ENCODE measurements around the gene COPS8. TPM values are rescaled to one million over a fixed set of nuclear protein-coding genes. Genes with fewer than 3 reads are reported as not detected.
A peak's percentile ranks its signal among the peaks of the same experiment; 100 is the strongest.

COPS8 gene
- total and polyA plus RNA-seq, 5 donors from 2014 or later, result 40.3 to 80.8 (median 61.8) TPM

- Mint-ChIP-seq H3K4me1 (no peaks in the 10 kb centered on the region), H3K36me3 (peaks cover 6% of the 10 kb centered on the region), H3K4me3 (no peak overlapping the region), H3K9me3 (peaks cover 0 to 10% (median 4%) of the 10 kb centered on the region in 7 donors), H3K27me3 (no peaks in the 10 kb centered on the region), H3K27ac (no peak overlapping the region)
- H3K9me3 ChIP-seq (ENCODE audit: control insufficient read depth in 2 of 2, low read length in 2 of 2), result peaks cover 6% of the 10 kb centered on the region in 2 experiments
- no peak for DNase-seq
- H3K36me3 ChIP-seq (ENCODE audit: control insufficient read depth, insufficient read depth, low read length), result no peaks in the 10 kb centered on the region
- no peak overlapping the region for H3K4me3 ChIP-seq (ENCODE audit: low read depth, low read length)
- H3K27ac ChIP-seq (ENCODE audit: insufficient read depth, low read length, poor library complexity, severe bottlenecking), result no peak overlapping the region
- no peaks in the 10 kb centered on the region for H3K4me1 ChIP-seq (ENCODE audit: control insufficient read depth, insufficient read depth, low read length, poor library complexity, severe bottlenecking)
- H3K27me3 ChIP-seq (ENCODE audit: control insufficient read depth, insufficient read depth, low read length), result peaks cover 1% of the 10 kb centered on the region
- no peak for ATAC-seq (ENCODE audit: low read depth in 2 of 2)
Measured at GRCh38 chr2:237141571-237142051, 55.9 kb downstream of the COPS8 start.

- Histone ChIP-seq H3K27ac (ENCODE audit: insufficient read depth, low read length, poor library complexity, severe bottlenecking) (no peak overlapping the region), H3K4me1 (ENCODE audit: control insufficient read depth, insufficient read depth, low read length, poor library complexity, severe bottlenecking) (no peaks in the 10 kb centered on the region), H3K27me3 (ENCODE audit: control insufficient read depth, insufficient read depth, low read length) (peaks cover 1% of the 10 kb centered on the region), H3K9me3 (ENCODE audit: control insufficient read depth in 2 of 2, low read length in 2 of 2) (peaks cover 14 to 21% of the 10 kb centered on the region in 2 experiments), H3K4me3 (ENCODE audit: low read depth, low read length) (no peak overlapping the region), H3K36me3 (ENCODE audit: control insufficient read depth, insufficient read depth, low read length) (no peaks in the 10 kb centered on the region)
- Mint-ChIP-seq H3K4me1 (no peaks in the 10 kb centered on the region), H3K27me3 (peaks cover 5% of the 10 kb centered on the region), H3K27ac (no peak overlapping the region), H3K9me3 (peaks cover 0 to 23% (median 8%) of the 10 kb centered on the region in 7 donors), H3K36me3 (peaks cover 6% of the 10 kb centered on the region), H3K4me3 (no peak overlapping the region)
- no peak for ATAC-seq (ENCODE audit: low read depth in 2 of 2)
- DNase-seq, result no peak
Measured at GRCh38 chr2:237143118-237143517, 57.4 kb downstream of the COPS8 start.

GRCh38 chr2:237143676-237144440 is 58.2 kb downstream of the COPS8 start:
- Mint-ChIP-seq H3K27me3 (peaks cover 5% of the 10 kb centered on the region), H3K4me3 (no peak overlapping the region), H3K36me3 (peaks cover 6% of the 10 kb centered on the region), H3K4me1 (no peaks in the 10 kb centered on the region), H3K9me3 (peaks cover 0 to 27% (median 8%) of the 10 kb centered on the region in 7 donors), H3K27ac (peak overlapping the region in 1 of 3 donors; percentile 33)
- Histone ChIP-seq H3K4me1 (ENCODE audit: control insufficient read depth, insufficient read depth, low read length, poor library complexity, severe bottlenecking) (no peaks in the 10 kb centered on the region), H3K9me3 (ENCODE audit: control insufficient read depth in 2 of 2, low read length in 2 of 2) (peaks cover 14 to 24% of the 10 kb centered on the region in 2 experiments), H3K4me3 (ENCODE audit: low read depth, low read length) (no peak overlapping the region), H3K27ac (ENCODE audit: insufficient read depth, low read length, poor library complexity, severe bottlenecking) (no peak overlapping the region), H3K36me3 (ENCODE audit: control insufficient read depth, insufficient read depth, low read length) (no peaks in the 10 kb centered on the region), H3K27me3 (ENCODE audit: control insufficient read depth, insufficient read depth, low read length) (peaks cover 1% of the 10 kb centered on the region)
- no peak for ATAC-seq (ENCODE audit: low read depth in 2 of 2)
- no peak for DNase-seq

DNA sequence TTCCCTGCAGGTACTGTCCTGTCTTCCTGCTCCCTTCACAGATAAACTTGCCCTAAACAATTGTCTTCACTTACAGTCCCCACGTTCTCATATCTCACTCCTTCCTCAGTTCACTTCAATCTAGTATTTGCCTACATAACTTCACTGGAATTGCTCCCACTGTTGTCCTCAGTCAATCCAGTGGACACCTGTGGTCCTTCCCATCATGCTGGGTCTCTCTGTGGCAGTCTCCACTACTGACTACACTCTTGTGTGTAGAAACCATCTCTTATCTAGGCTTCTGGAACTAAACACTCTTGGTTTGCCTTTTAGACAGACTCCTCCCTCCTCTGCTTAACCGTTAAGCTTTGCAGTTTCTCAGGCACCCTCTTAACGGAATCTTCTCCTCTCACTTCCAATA is 58.8 kb downstream of the COPS8 start:
- DNase-seq (no peak), ATAC-seq (ENCODE audit: low read depth in 2 of 2) (no peak)
- Histone ChIP-seq H3K4me1 (ENCODE audit: control insufficient read depth, insufficient read depth, low read length, poor library complexity, severe bottlenecking) (no peaks in the 10 kb centered on the region), H3K9me3 (ENCODE audit: control insufficient read depth in 2 of 2, low read length in 2 of 2) (peaks cover 14 to 24% of the 10 kb centered on the region in 2 experiments), H3K27me3 (ENCODE audit: control insufficient read depth, insufficient read depth, low read length) (peaks cover 1% of the 10 kb centered on the region), H3K36me3 (ENCODE audit: control insufficient read depth, insufficient read depth, low read length) (no peaks in the 10 kb centered on the region), H3K4me3 (ENCODE audit: low read depth, low read length) (no peak overlapping the region), H3K27ac (ENCODE audit: insufficient read depth, low read length, poor library complexity, severe bottlenecking) (no peak overlapping the region)
- peaks cover 0 to 27% (median 8%) of the 10 kb centered on the region in 7 donors for H3K9me3 Mint-ChIP-seq
- no peak overlapping the region for H3K4me3 Mint-ChIP-seq
- peaks cover 6% of the 10 kb centered on the region for H3K36me3 Mint-ChIP-seq
- H3K27me3 Mint-ChIP-seq, result peaks cover 5% of the 10 kb centered on the region
- no peaks in the 10 kb centered on the region for H3K4me1 Mint-ChIP-seq
- H3K27ac Mint-ChIP-seq, result peak overlapping the region in 1 of 3 donors; percentile 33

- Histone ChIP-seq H3K9me3 (ENCODE audit: control insufficient read depth in 2 of 2, low read length in 2 of 2) (peaks cover 14 to 24% of the 10 kb centered on the region in 2 experiments), H3K36me3 (ENCODE audit: control insufficient read depth, insufficient read depth, low read length) (no peaks in the 10 kb centered on the region), H3K27me3 (ENCODE audit: control insufficient read depth, insufficient read depth, low read length) (no peaks in the 10 kb centered on the region), H3K27ac (ENCODE audit: insufficient read depth, low read length, poor library complexity, severe bottlenecking) (no peak overlapping the region), H3K4me3 (ENCODE audit: low read depth, low read length) (no peak overlapping the region), H3K4me1 (ENCODE audit: control insufficient read depth, insufficient read depth, low read length, poor library complexity, severe bottlenecking) (no peaks in the 10 kb centered on the region)
- Mint-ChIP-seq H3K4me1 (no peaks in the 10 kb centered on the region), H3K27me3 (peaks cover 5% of the 10 kb centered on the region), H3K4me3 (no peak overlapping the region), H3K27ac (no peak overlapping the region), H3K9me3 (peaks cover 0 to 27% (median 11%) of the 10 kb centered on the region in 7 donors), H3K36me3 (peaks cover 6% of the 10 kb centered on the region)
- no peak for ATAC-seq (ENCODE audit: low read depth in 2 of 2)
- DNase-seq, result no peak
Measured at GRCh38 chr2:237147317-237147716, 61.6 kb downstream of the COPS8 start.

DNA sequence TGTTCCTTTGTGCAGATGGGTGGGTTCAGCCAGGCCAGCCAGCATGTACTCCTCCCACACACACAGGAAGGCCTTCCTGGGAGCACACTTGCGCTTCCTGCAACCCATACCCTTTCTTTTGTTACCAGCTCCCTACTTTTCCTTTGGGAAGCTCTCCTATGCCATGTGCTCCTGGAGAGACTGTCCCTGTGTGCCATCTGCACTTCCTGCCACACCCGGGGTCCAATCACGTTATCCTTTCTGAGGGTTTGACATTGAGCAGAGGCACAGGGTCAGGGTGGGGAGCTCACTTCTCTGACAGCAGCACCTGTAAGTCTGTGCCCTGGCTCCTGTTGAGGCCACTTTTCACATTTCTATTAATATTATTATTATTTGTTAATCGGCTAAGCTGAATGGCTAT is 62.9 kb downstream of the COPS8 start:
- Mint-ChIP-seq H3K9me3 (peaks cover 0 to 27% (median 11%) of the 10 kb centered on the region in 7 donors), H3K36me3 (peaks cover 6% of the 10 kb centered on the region), H3K27me3 (peaks cover 5% of the 10 kb centered on the region), H3K4me3 (no peak overlapping the region), H3K27ac (no peak overlapping the region), H3K4me1 (no peaks in the 10 kb centered on the region)
- Histone ChIP-seq H3K27ac (ENCODE audit: insufficient read depth, low read length, poor library complexity, severe bottlenecking) (no peak overlapping the region), H3K4me3 (ENCODE audit: low read depth, low read length) (no peak overlapping the region), H3K9me3 (ENCODE audit: control insufficient read depth in 2 of 2, low read length in 2 of 2) (peaks cover 14 to 24% of the 10 kb centered on the region in 2 experiments), H3K36me3 (ENCODE audit: control insufficient read depth, insufficient read depth, low read length) (no peaks in the 10 kb centered on the region), H3K27me3 (ENCODE audit: control insufficient read depth, insufficient read depth, low read length) (no peaks in the 10 kb centered on the region), H3K4me1 (ENCODE audit: control insufficient read depth, insufficient read depth, low read length, poor library complexity, severe bottlenecking) (no peaks in the 10 kb centered on the region)
- DNase-seq (no peak), ATAC-seq (ENCODE audit: low read depth in 2 of 2) (no peak)

- peaks cover 2% of the 10 kb centered on the region for H3K36me3 Mint-ChIP-seq
- Histone ChIP-seq H3K4me1 (ENCODE audit: control insufficient read depth, insufficient read depth, low read length, poor library complexity, severe bottlenecking) (no peaks in the 10 kb centered on the region), H3K27me3 (ENCODE audit: control insufficient read depth, insufficient read depth, low read length) (no peaks in the 10 kb centered on the region), H3K9me3 (ENCODE audit: control insufficient read depth in 2 of 2, low read length in 2 of 2) (peaks cover 14 to 24% of the 10 kb centered on the region in 2 experiments), H3K4me3 (ENCODE audit: low read depth, low read length) (no peak overlapping the region), H3K27ac (ENCODE audit: insufficient read depth, low read length, poor library complexity, severe bottlenecking) (no peak overlapping the region), H3K36me3 (ENCODE audit: control insufficient read depth, insufficient read depth, low read length) (no peaks in the 10 kb centered on the region)
- H3K4me3 Mint-ChIP-seq, result peak overlapping the region in 1 of 4 donors; percentile 3
- peaks cover 5% of the 10 kb centered on the region for H3K27me3 Mint-ChIP-seq
- DNase-seq (no peak), ATAC-seq (ENCODE audit: low read depth in 2 of 2) (no peak)
- H3K9me3 Mint-ChIP-seq, result peaks cover 0 to 27% (median 11%) of the 10 kb centered on the region in 7 donors
- H3K27ac Mint-ChIP-seq, result peak overlapping the region in 1 of 3 donors; percentile 54
- no peaks in the 10 kb centered on the region for H3K4me1 Mint-ChIP-seq
Measured at GRCh38 chr2:237149425-237149824, 63.7 kb downstream of the COPS8 start.
